Gastrocnemius medialis (tissue), 4 donors: ENCODE data around the gene KIF21B. TPM values are rescaled to one million over a fixed set of nuclear protein-coding genes. Genes with fewer than 3 reads are reported as not detected.

Experiments
- ATAC-seq, 2 donors: fragments of 150-250 bp; one replicate each; pipeline ENCODE4 v1.9.1; 2016
- DNase-seq, 2 donors: peaks; one replicate each; pipeline ENCODE4 v3.0.0-alpha.2; 2019
- H3K27ac ChIP-seq, 4 donors: fragments of 200-600 bp; sonication (generic); 1 replicate in 1 of 4; 2 replicates in 3 of 4; pipeline ENCODE4 v1.5.1; 2016 to 2018; ENCODE audit warnings: mild to moderate bottlenecking in 2 of 4, moderate library complexity in 1 of 4
- H3K27me3 ChIP-seq, 3 donors: fragments of 200-600 bp; sonication (generic) in 2 of 3; 1 replicate in 1 of 3; 2 replicates in 2 of 3; pipeline versions ENCODE4 v1.5.1 to v1.6.0; 2016 to 2019; ENCODE audit warnings: mild to moderate bottlenecking in 1 of 3, moderate library complexity in 1 of 3
- H3K36me3 ChIP-seq, 2 donors: fragments of 200-600 bp; sonication (generic) in 1 of 2; one replicate each; pipeline ENCODE4 v1.5.1; 2017 to 2018
- H3K4me1 ChIP-seq, 2 donors: fragments of 200-600 bp; sonication (generic) in 1 of 2; one replicate each; pipeline ENCODE4 v1.5.1; 2016 to 2017; ENCODE audit warnings: mild to moderate bottlenecking in 2 of 2
- H3K4me3 ChIP-seq, 4 donors: fragments of 200-600 bp; sonication (generic) in 3 of 4; 1 replicate in 1 of 4; 2 replicates in 3 of 4; pipeline ENCODE4 v1.5.1; 2016 to 2019; ENCODE audit warnings: mild to moderate bottlenecking in 2 of 4
- H3K9me3 ChIP-seq, 3 donors: fragments of 200-600 bp; sonication (generic) in 2 of 3; 1 replicate in 1 of 3; 2 replicates in 2 of 3; pipeline ENCODE4 v1.5.1; 2016 to 2019
- POLR2A ChIP-seq, 2 donors: fragments of 450-650 bp; IDR thresholded peaks; one replicate each; pipeline ENCODE4 v1.6.1; 2017; ENCODE audit warnings: antibody characterized with exemption in 2 of 2, mild to moderate bottlenecking in 2 of 2, moderate library complexity in 2 of 2
- in situ Hi-C, 4 donors: fragments of 200-750 bp; cut with MboI; loops; one replicate each; pipeline versions ENCODE4 v1.15.0 to v1.8.0; 2017; ENCODE audit warnings: low sequenced_read_pairs in 4 of 4
- intact Hi-C: fragments of 100-400 bp; cut with DNase I; formaldehyde crosslinking; loops from one replicate; pipeline ENCODE4 v1.15.1; 2023; ENCODE audit warnings: low total_unique reads
- total RNA-seq, 4 donors: library from RNA; depleted of rRNA; stranded (reverse); fragments of >200 nt; gene quantifications; one replicate each; pipeline versions ENCODE4 v1.1.0 to v1.2.3, GENCODE V29; 2016
- TF ChIP-seq, protein P1 (sequence below), 5 experiments: fragments of 450-650 bp in 3 of 5; fragments of 200-600 bp in 2 of 5; sonication (generic) in 2 of 5; IDR thresholded peaks in 4 of 5; conservative IDR thresholded peaks in 1 of 5; 1 replicate in 4 of 5; 2 replicates in 1 of 5; pipeline ENCODE4 v1.5.1; 2016 to 2019; ENCODE audit warnings: antibody characterized with exemption in 5 of 5, mild to moderate bottlenecking in 3 of 5, moderate library complexity in 3 of 5

KIF21B gene
- total RNA-seq, 4 donors from 2014 or later, result 0.23 to 0.49 (median 0.36) TPM

DNA sequence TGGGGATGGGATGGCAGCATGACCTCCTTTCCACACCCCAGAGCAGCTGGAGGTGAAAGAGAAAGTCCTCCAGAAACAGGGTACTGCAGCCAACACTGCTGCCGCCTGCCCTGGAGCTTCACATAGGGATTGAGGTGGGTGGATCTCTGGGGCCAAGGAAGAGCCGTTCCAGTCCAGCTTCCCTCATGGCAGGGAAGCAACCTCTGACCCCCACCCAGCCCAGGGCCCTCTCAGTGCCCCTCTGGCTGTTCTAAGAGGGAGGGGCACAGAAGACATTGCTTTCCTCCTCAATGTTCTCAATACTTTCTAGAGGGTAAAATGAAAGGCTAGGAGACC lies 5.7 kb downstream of the KIF21B start:
- DNase-seq (no peak), ATAC-seq (no peak)
- H3K4me1 ChIP-seq, result peaks cover 18 to 23% of the 10 kb centered on the region in 2 donors
- in situ Hi-C loops (no loop called here), intact Hi-C loops (no loop called here)
- no peak for TF ChIP-seq POLR2A (IDR thresholded peaks at IDR 0.05)
- TF ChIP-seq, protein P1, sequence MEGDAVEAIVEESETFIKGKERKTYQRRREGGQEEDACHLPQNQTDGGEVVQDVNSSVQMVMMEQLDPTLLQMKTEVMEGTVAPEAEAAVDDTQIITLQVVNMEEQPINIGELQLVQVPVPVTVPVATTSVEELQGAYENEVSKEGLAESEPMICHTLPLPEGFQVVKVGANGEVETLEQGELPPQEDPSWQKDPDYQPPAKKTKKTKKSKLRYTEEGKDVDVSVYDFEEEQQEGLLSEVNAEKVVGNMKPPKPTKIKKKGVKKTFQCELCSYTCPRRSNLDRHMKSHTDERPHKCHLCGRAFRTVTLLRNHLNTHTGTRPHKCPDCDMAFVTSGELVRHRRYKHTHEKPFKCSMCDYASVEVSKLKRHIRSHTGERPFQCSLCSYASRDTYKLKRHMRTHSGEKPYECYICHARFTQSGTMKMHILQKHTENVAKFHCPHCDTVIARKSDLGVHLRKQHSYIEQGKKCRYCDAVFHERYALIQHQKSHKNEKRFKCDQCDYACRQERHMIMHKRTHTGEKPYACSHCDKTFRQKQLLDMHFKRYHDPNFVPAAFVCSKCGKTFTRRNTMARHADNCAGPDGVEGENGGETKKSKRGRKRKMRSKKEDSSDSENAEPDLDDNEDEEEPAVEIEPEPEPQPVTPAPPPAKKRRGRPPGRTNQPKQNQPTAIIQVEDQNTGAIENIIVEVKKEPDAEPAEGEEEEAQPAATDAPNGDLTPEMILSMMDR (IDR thresholded peaks at IDR 0.05 in 4 of 5, conservative IDR thresholded peaks at IDR 0.05 in 1 of 5), result no peak
- H3K9me3 ChIP-seq, result no peaks in the 10 kb centered on the region
- no peak overlapping the region for H3K27ac ChIP-seq
- no peaks in the 10 kb centered on the region for H3K36me3 ChIP-seq
- H3K4me3 ChIP-seq, result no peak overlapping the region
- H3K27me3 ChIP-seq, result peaks cover 0 to 17% (median 0%) of the 10 kb centered on the region in 3 donors

DNA sequence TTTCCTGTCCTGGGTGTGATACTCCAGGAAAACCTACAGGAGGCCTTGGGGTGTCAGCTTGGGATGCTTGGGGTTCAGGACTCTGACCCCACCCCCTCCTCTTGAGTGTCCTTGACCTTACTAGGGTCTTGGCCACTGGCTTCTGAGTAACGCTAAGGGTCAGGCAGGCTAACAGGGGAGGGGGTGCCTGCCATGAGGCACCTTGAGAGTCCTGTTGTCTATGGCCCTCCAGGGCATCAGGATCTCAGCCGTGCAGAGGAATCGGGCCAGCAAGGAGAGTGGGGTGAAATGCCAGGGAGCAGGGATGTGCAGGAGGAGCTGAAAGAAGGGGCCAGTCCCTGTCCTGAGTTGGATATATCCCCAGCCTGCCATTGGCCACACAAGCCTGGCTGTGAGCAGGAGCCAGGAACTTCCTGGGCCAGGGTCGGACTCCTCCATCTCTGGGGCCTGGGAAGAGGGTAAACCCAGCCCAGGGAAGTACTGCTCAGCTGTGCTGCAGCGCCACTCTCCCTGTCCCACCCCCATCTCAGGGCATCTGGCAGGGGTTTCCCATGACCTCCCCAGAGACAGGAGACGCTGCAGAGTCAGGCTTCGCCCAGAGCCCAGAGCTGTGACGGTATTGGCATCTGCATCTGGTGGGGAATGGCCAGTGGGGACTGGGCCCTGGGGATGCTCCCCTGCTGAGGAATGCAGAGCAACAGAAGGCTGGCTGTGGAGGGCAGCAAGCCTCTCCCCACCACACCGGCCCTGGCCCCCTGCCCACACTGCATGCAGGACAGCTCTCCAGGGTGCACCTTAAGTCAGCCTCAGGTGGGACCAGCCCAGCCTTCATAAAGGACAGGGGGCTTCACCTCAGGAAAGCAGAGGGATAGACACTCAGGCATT lies 6.3 kb downstream of the KIF21B start:
- ATAC-seq (no peak), DNase-seq (no peak)
- intact Hi-C loops, result no loop called here
- in situ Hi-C loops, result no loop called here
- H3K27me3 ChIP-seq, result peaks cover 0 to 11% (median 0%) of the 10 kb centered on the region in 3 donors
- no peaks in the 10 kb centered on the region for H3K36me3 ChIP-seq
- H3K9me3 ChIP-seq, result no peaks in the 10 kb centered on the region
- H3K4me1 ChIP-seq, result peaks cover 16 to 18% of the 10 kb centered on the region in 2 donors
- TF ChIP-seq POLR2A (IDR thresholded peaks at IDR 0.05), result no peak
- TF ChIP-seq, protein P1 (IDR thresholded peaks at IDR 0.05 in 4 of 5, conservative IDR thresholded peaks at IDR 0.05 in 1 of 5), result no peak
- no peak overlapping the region for H3K4me3 ChIP-seq
- H3K27ac ChIP-seq, result no peak overlapping the region

DNA sequence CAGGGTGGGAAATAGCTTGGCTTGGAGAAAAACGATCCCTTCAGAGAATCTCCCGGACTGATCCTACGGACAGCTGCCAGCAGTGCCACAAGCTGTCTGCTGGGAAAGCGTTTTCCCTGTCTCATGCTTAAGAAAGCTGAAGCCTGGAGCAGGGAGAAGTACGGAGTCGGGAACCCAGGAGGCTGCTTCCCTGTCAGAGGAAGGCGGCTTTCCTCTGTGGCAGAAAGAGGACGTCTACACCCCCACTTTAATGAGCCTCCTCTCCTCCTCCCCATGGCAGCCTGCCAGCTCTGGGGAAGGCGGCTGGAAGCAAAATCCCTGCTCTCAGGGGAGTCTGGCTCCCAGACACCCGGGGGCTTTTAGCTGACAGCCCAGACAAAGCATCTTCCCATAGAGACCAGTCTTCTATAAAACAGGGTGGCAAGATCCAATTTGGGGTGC lies 7.3 kb downstream of the KIF21B start:
- Histone ChIP-seq H3K4me1 (peaks cover 11 to 18% of the 10 kb centered on the region in 2 donors), H3K36me3 (no peaks in the 10 kb centered on the region), H3K9me3 (no peaks in the 10 kb centered on the region), H3K4me3 (peak overlapping the region in 1 of 4 donors; percentile 24), H3K27me3 (peaks cover 0 to 7% (median 0%) of the 10 kb centered on the region in 3 donors), H3K27ac (no peak overlapping the region)
- DNase-seq (no peak), ATAC-seq (peak; percentile 34 to 65)
- intact Hi-C loops (no loop called here), in situ Hi-C loops (no loop called here)
- TF ChIP-seq, protein P1 (IDR thresholded peaks at IDR 0.05 in 4 of 5, conservative IDR thresholded peaks at IDR 0.05 in 1 of 5), result no peak
- TF ChIP-seq POLR2A (IDR thresholded peaks at IDR 0.05), result no peak

DNA sequence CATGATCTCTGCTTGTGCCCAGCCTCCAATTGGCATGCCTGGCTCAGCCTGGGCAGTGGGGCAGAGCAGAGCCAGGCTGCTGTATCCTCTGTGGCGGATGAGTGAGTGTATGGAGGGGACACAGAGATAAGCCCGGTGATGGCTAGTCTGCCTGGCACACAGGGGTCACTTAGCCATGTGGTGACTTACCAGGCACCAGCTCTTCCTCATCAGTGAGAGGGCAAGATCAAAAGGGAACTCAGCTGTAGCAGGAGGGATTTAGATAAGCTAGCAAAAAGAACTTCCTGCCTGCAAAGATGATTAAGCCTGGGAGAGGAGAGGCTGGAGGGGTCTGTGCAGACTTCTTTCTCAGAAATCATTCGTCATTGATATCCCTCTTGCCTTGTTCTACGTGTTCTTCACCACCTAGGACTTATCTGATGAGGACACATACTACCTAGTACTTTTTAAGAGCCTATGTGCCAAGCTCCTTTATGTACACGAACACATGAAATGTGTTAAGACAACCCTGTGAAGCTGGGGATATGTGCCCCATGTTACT lies 7.9 kb downstream of the KIF21B start:
- no peak overlapping the region for H3K27ac ChIP-seq
- ATAC-seq (no peak), DNase-seq (no peak)
- intact Hi-C loops, result no loop called here
- in situ Hi-C loops, result no loop called here
- TF ChIP-seq, protein P1 (IDR thresholded peaks at IDR 0.05 in 4 of 5, conservative IDR thresholded peaks at IDR 0.05 in 1 of 5), result no peak
- no peak for TF ChIP-seq POLR2A (IDR thresholded peaks at IDR 0.05)
- peaks cover 0 to 7% (median 0%) of the 10 kb centered on the region in 3 donors for H3K27me3 ChIP-seq
- no peak overlapping the region for H3K4me3 ChIP-seq
- peaks cover 11 to 18% of the 10 kb centered on the region in 2 donors for H3K4me1 ChIP-seq
- H3K36me3 ChIP-seq, result no peaks in the 10 kb centered on the region
- H3K9me3 ChIP-seq, result no peaks in the 10 kb centered on the region
